Measurements from ENCODE around the gene REXO1.
"Not testable (repeated sequence)": the region's sequence is repeated elsewhere in the genome, so short reads cannot be mapped to it uniquely, and the experiment has no call there.

The REXO1 gene

GRCh38 chr19:1811472-1811894, 36.8 kb downstream of the REXO1 start:
- DNase-seq = no peak

- no peak for DNase-seq
Measured at GRCh38 chr19:1810439-1811160, 37.7 kb downstream of the REXO1 start.

GRCh38 chr19:1809678-1810077, 38.6 kb downstream of the REXO1 start:
- no peak for DNase-seq

GRCh38 chr19:1808395-1808731, 39.9 kb downstream of the REXO1 start:
- no peak for DNase-seq

DNA sequence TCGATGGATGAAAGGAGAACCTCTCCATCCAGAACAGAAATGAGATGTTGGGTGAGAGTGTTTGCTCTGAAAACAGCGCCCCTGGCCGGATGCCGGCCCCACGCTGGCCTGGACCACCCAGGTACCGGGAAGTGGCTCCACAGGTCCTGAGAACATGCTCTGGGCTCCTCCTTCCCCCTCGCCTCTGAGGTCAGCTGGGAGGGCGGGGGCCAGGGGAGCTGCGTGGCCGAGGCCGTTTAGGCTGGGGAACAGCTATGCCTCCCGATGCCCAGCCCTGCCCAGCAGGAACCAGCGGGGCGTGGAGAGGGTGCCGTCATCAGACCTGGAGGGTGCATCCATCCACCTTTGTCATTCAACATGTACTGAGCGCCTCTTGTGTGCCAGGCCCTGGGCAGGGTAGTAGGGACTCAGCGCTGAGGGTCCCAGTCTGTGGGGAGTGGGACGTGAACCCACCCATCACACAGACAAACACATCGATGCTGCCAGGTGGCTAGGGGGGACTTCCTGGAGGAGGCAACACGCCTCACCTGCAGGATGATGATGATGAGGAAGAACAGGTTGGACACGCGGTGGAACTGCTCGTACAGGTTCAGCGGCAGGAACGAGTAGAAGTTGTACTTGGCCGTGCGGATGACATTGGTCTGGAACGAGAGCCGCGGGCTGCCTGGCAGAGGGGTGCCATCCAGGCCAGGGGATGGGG, 40.4 kb downstream of the REXO1 start:
- DNase-seq = no peak

DNA sequence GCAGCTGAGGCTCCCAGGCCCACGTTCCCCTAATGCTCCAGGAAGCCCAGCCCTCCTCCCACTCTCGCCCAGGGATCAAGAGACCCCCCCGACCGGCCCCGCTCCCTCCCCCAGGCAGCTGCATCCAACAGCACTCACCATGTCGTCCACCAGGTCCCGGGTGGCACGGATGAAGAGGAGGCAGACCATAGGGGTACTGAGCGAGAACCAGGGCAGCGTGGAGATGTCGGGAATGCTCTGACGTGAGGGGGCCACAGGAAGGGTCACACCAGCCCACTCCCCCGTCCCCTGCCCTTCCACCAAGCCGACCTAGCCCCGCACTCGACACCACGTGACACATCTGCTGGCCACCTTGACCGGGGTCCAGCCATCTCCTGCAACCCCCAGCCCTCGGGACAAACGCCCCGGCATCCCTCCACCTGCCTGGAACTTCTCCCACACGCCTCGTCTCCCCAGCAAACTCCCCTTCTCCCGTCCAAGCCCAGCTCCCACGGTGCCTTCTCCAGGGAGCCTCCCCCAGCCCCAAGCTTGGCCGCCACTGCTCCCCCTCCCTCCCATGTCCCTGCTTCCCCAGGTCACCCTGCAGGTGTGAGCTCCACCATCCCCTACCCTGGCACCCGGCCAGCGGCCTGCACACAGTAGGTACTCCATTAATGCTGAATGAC, 41.1 kb downstream of the REXO1 start:
- DNase-seq = no peak

DNA sequence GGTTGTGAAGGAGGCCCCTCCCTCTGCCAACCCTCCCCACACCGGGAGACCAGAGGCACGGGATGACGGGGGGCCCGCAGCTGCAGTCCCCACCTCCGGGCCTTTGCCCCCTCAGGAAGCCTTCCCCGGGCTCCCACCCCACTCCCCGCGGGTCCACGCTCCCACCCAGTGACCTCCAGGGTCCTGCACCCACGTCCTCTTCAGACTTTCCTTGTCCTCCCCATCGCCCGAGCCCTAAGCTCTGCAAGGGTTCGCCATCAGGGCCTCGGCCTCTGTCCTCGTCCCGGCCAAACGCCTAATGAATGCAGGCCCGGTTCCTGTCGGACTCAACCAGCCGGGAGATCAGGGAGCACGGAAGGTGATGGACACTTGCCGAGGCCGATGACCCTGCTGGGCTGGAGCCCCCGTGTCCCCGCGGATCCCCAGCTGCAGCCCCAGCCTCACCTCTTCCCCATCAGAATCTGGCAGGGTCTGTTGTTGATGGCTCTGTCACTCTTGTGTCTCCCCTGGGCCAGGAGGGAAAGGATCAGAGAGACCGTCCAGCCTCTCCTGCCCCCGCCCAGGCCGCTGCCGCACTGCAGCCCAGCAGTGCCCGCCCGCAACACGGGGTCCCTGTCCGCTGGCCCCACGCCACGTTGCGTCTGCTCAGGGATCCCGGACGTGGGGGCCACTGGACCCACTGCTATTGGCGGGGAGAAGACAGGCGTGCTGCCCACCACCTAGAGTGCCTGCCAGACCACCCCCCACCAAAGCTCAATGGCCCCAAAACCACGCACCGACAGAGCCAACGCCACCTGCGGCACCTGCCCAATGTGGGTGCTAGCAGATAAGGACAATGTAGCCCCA, 41.9 kb downstream of the REXO1 start:
- DNase-seq = no peak

GRCh38 chr19:1805401-1806183, 42.7 kb downstream of the REXO1 start:
- no peak for DNase-seq

DNA sequence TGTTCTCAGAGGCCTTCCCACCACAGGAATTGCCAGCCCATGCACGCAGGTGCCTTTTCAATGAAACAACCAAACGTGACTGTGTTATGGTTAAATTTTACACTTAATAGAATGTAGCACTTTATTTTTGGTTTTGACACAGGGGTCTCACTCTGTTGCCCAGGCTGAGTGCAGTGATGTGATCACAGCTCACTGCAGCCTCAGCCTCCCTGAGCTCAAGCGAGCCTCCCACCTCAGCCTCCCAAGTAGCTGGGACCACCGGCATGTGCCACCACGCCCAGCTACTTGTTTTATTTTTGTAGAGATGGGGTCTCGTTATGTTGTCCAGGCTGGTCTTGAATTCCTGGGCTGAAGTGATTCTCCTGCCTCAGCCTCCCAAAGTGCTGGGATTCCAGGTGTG, 43.4 kb downstream of the REXO1 start:
- DNase-seq = no peak

GRCh38 chr19:1799695-1800342, 48.5 kb downstream of the REXO1 start:
- DNase-seq = no peak

DNA sequence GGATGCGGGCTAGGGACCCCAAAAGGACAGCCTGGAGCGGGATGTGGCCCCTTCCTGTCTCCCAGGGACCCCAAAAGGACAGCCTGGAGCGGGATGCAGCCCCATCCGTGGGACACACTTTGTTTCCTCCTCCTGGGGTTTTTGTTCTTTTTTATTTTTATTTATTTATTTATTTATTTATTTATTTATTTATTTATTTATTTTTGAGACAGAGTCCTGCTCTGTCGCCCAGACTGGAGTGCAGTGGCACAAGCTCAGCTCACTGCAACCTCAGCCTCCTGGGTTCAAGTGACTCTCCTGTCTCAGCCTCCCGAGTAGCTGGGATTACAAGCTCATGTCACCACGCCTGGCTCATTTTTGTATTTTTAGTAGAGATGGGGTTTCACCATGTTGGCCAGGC, 51.0 kb downstream of the REXO1 start:
- DNase-seq = not testable (repeated sequence)

DNA sequence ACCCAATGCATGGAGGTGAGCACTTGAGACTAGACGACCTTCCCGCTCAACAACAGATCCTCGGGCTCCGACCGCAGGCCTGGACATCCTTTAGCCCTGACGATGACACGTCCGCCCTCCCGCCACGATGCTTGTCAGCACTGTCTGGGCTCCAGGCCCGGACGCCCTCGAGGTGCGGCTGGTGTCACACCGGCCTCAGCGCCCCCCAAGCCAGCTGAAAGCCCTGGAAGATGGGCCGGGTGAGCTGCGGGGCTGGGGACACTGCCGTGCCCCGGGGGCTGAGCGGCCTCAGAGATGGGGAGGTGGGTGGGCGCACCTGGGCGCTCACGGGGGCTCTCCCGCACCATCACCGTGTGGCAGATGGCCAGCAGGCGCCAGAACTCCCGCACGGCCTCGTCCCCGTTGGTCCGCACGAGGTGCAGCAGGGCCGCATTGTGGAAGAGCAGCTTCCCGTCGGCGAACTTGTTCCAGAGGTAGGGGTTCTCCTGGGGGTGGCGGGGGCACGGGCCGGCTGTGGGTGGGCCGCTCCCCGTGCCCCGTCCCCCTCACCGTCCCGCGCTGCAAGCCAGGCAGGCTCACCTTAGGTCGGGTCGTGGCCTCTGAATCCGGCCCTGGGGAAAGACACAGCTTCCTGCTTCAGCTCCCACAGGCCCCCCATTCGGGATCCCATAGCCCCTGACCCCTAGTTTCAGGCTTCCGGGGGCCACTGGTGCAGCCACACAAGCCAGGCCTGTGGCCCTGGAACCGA, 51.7 kb downstream of the REXO1 start:
- no peak for DNase-seq

- no peak for DNase-seq
Measured at GRCh38 chr19:1794424-1795172, 53.7 kb downstream of the REXO1 start.

- no peak for DNase-seq
Measured at GRCh38 chr19:1791879-1792278, 56.4 kb downstream of the REXO1 start.

- no peak for DNase-seq
Measured at GRCh38 chr19:1790054-1790792, 58.1 kb downstream of the REXO1 start.

DNA sequence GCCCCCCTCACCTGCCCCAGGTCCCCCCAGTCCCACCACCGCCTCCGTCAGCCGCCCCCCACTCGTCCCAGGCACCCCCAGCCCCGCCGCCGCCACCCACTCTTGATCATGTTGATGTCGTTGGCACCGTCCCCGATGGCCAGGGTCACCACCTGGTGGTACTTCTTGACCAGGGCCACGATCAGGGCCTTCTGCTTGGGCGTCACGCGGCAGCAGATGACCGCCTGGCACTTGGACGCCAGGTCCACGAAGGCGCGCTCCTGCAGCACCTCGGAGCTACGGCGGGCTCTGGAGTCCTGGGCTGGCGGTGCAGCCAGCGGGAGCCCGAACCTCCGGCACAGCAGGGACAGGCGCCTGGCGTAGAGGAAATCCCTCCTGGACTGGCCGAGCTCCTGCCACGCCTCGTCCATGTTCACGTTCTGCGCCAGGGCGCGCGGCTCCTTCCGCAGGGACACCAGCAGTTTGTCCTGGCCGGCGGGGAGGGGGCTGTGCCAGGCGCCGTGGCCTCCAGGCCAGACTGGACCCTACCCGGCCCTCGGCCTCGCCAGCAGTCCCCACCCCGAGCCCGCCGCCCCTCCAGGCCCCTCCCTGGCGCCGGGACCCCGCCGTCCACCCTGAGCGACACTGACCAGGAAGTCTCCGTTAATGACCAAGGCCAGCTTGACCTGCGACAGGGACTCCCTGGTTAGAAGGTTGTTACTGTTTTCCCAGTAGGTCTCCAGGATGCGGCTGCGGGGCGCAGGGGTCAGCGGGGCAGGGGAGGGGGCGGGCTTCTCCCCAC, 58.8 kb downstream of the REXO1 start:
- DNase-seq = no peak

GRCh38 chr19:1787116-1787515, 61.2 kb downstream of the REXO1 start:
- DNase-seq = no peak

DNA sequence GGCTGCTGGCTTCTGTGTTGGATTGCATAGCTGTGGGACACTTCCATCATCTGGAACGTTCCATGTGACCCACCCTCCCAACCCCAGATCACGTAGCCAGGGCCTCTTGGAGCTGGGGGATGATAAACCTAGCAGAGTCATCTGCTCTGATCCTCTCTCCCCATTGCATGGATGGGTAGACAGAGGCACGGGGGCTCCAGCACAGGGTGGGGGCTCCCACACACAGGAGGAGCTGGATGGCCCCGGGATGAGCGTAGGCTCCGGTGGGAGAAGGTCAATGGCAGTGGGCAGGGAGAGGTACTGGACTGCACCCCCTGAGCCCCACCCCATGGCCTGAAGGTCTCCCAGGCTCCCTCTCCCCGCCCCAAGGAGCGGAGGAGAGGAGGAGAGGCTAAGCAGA, 61.6 kb downstream of the REXO1 start:
- DNase-seq = no peak

DNA sequence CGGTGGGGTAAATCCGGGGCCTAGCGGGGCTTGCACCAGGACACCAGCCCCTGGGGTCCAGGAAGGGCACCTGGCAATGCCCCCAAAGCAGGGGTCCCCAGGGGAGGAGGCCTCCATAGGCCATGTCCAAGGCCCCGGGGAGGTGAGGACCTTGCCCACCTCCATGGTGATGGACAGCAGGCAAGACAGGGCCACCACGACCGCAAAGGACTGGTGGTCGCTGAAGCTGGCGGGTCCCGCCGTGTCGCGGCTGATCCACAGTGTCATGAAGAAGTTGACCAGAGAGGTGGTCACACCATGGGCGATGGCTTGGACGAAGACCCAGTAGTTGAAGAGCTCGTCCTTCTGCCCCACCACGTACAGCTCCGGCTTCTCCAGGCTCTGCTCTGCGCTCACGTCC, 63.0 kb downstream of the REXO1 start:
- no peak for DNase-seq

Data from inflammatory macrophage treated with lipopolysaccharide for 1 hour (primary cell).